Measurements from ENCODE around the gene MRGPRE.

The MRGPRE gene

GRCh38 chr11:3227568-3228444 is 4.4 kb downstream of the MRGPRE start:
- TF ChIP-seq CTCF (IDR thresholded peaks at IDR 0.05; ENCODE audit: extremely low read depth, missing control alignments): no peak
- peak; percentile 8 for DNase-seq (ENCODE audit: low spot score)

- peak; percentile 19 for DNase-seq (ENCODE audit: low spot score)
- TF ChIP-seq CTCF (IDR thresholded peaks at IDR 0.05; ENCODE audit: extremely low read depth, missing control alignments): no peak
Measured at GRCh38 chr11:3226846-3227567, 5.2 kb downstream of the MRGPRE start.

DNA sequence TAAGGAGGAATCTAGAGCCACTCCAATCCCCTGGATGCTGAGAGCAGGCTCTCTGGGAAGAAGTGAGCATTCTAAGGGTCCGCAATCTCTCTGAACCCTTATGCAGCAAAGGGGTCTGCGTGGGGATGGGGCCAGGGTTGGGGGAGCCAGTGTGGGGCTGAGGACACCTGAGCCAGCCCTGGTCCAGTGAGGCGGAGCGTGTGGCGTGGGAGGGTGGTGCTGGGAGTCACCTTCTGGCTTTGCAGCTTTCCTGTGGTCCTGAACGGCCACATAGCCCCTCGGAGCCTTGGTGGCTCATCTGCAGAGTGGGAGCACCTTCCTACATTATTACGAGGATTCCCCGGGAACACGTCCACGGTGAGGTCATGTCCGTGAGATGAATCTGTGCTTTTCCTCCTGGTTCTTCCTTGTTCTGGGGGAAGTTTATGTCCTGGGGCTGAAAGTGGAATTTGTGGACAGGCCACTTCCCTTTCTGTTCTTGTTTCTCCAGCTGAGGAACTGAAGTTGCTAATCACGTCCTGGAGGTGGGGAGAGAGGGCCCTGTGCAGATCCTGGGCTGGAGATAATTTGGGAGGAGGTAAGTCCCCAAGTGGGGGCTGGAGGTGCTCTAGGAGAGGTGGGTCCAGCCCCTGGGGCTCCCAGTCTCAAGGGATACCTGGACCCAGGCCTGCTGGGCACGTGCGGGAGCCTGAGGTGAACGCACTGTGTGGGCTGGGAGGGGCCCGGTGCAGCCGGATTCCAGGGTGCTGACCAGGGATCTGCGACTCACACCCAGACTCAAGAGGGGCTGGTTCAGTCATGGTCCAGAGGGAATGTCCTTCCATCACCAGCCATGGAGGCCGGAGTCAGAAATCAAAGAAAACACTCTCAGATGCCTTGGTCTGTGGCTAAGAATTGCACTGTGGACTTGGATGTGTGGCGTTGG is 6.1 kb downstream of the MRGPRE start:
- DNase-seq (ENCODE audit: low spot score): peak; percentile 16
- no peak for TF ChIP-seq CTCF (IDR thresholded peaks at IDR 0.05; ENCODE audit: extremely low read depth, missing control alignments)

- peak; percentile 15 for DNase-seq (ENCODE audit: low spot score)
- TF ChIP-seq CTCF (IDR thresholded peaks at IDR 0.05; ENCODE audit: extremely low read depth, missing control alignments): no peak
Measured at GRCh38 chr11:3225159-3225758, 7.0 kb downstream of the MRGPRE start.

DNA sequence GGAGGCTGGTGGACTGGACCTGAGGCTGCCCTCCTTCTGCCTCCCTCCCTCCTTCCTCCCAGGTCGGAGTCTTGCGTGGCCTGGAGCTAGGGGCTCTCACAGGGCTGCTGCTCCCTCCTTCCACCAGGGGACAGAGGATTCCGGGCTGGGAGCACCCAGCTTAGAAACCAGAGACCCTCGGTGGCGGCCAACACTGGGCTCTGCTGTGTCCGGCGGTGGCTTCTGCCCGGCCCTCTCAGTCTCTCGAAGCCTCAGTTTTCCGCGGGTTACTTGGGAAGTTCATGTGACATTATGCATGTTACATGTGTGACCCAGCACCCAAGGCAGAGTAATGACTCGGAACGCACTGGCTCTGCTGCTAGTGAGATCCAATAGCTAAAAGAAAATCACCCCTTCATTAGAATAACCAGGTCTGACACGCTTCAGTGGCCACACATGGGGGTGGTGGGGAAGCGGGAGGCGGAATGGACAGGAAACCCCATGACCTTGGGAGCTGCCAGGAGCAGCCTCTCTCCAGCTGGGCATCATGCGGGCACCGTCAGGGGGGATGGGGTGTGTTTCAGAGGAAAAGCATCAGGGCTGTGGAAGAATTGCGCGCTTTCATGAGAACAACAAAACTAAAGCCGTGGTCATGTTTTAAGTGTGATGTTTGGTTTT is 7.7 kb downstream of the MRGPRE start:
- no peak for TF ChIP-seq CTCF (IDR thresholded peaks at IDR 0.05; ENCODE audit: extremely low read depth, missing control alignments)
- no peak for DNase-seq (ENCODE audit: low spot score)

- TF ChIP-seq CTCF (IDR thresholded peaks at IDR 0.05; ENCODE audit: extremely low read depth, missing control alignments): no peak
- no peak for DNase-seq (ENCODE audit: low spot score)
Measured at GRCh38 chr11:3223932-3224381, 8.3 kb downstream of the MRGPRE start.

Data from GM20000 (cell line).